NK-92 (cell line): ENCODE data around the gene ARMC3.
"Not testable (repeated sequence)": the region's sequence is repeated elsewhere in the genome, so short reads cannot be mapped to it uniquely, and the experiment has no call there.

ENCODE experiments used
- DNase-seq: peaks from one replicate; lab custom pipeline; 2025; ENCODE audit not compliant: unreplicated experiment; lab: John Stamatoyannopoulos, UW

The ARMC3 gene

GRCh38 chr10:23070092-23070912 lies 142.4 kb downstream of the ARMC3 start:
- DNase-seq, result not testable (repeated sequence)

- DNase-seq, result no peak
Observed at GRCh38 chr10:23070913-23071218, 143.0 kb downstream of the ARMC3 start.

- DNase-seq, result not testable (repeated sequence)
Observed at GRCh38 chr10:23072593-23072992, 144.7 kb downstream of the ARMC3 start.

- DNase-seq, result no peak
Observed at GRCh38 chr10:23073527-23073926, 145.7 kb downstream of the ARMC3 start.

- DNase-seq, result no peak
Observed at GRCh38 chr10:23075672-23076071, 147.8 kb downstream of the ARMC3 start.

- DNase-seq, result no peak
Observed at GRCh38 chr10:23078114-23078513, 150.3 kb downstream of the ARMC3 start.

- DNase-seq, result no peak
Observed at GRCh38 chr10:23079700-23080099, 151.8 kb downstream of the ARMC3 start.

GRCh38 chr10:23080262-23080661 lies 152.4 kb downstream of the ARMC3 start:
- no peak for DNase-seq

- no peak for DNase-seq
Observed at GRCh38 chr10:23081221-23081750, 153.4 kb downstream of the ARMC3 start.

GRCh38 chr10:23081891-23082290 lies 154.0 kb downstream of the ARMC3 start:
- no peak for DNase-seq
